Hematopoietic multipotent progenitor cell treated with erythropoietin and hydrocortisone succinate and interleukin-3 and kit ligand, for 15 days (in vitro differentiated cells): ENCODE measurements around the gene SPPL2A.

Experiments
- DNase-seq: peaks from one replicate; pipeline ENCODE4 v3.0.0-alpha.2; 2015; ENCODE audit warnings: low spot score

The SPPL2A gene

DNA sequence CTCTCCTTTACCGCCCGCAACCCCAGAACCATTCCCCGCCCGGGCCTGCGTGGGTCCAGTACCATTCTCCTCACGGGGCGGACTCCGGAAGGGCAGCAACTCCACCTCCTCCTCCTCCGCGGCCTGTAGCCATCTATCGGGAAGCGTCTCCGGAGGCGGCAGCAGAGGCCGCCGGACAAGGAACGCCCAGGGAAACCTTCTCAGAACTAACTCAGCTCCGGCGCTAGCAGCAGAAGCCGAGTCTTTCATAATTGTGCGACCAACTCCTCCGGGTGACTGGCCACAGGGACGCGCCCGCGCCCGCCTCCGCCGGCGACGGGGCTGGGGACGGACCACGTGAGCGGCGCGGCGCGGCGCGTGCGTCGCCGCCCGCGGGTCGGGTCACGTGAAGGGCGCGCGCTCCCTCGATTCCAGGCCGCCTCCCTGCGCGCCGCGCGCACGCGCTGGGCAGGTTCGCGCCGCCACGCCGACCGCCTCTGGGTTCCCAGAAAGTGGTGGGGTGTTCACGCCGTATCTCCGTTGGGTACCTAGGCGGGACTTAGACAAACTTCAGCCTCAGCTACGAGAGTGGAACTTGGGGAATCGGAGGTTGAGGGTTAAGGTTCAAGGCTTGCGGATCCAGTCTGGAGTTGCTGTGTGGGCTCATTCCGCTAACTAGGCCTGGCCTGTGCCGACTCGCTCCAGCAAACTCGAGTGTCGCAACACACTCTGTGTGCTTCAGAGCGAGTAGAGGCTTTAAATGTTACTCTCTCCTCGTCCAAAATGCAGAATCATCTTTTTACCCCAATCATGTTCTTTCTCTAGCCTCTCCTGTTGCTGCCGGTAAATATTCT is 78.8 kb downstream of the SPPL2A start, which contains the start of gene TRPM7:
Gene TRPM7, minus strand, starts transcription at position 329 of the 833 bp plus-strand sequence. Its CDS starts 264 bp downstream, at position 65.
- peak; percentile 89 for DNase-seq

DNA sequence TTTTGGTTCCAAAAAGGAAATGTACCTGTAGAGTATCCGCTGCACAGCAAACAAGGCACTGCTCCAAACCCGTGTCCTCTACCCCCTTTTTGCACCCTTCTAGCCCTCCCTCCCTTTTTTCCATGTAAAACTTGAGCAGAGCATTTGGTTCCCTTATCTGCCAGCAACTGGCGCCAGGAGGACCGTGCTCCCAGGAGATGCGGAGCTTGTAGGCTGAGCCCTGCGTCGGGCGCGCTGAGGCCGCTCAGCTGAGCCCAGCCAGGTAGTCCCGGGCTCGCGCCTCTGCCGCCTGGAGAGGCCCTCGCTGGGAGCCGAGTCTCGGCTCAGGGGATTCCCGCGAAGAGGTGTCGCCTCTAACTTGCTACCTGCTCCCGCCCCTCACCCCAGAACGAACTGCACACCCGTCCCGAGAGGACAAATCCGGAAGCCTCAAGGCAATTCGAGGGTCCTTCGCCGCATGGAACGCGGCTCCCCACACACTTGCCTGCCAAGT is 79.5 kb downstream of the SPPL2A start:
- DNase-seq: peak; percentile 59

DNA sequence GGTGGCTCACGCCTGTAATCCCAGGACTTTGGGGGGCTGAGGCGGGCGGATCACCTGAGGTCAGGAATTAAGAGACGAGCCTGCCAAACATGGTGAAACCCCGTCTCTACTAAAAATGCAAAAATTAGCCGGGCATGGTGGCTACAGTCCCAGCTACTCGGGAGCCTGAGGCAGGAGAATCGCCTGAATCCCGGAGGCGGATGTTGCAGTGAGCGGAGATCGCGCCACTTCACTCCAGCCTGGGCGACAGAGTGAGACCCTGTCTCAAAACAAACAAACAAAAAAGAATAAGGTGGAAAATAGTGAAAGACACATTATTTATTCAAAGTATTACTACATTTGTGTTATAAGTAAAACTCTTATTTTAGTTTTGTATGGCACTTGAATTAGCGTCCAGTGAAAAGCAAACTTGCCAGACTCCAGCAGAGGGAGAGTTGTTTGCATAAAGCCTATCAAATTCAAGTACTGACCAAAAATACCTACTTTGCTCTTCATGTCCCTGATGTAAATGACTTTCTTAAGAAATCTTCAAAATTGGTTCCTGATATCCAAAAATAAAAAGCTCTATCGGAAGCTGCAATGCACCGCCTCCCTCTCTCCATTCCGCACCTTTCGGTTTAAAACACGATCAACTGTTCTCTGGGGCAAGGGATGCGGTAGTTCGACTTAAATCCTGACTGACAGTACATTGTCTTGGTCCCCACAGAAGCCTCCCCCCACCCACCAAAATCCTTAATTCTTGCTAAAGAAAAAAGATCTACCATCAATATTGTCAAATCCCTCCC is 80.1 kb downstream of the SPPL2A start:
- no peak for DNase-seq

DNA sequence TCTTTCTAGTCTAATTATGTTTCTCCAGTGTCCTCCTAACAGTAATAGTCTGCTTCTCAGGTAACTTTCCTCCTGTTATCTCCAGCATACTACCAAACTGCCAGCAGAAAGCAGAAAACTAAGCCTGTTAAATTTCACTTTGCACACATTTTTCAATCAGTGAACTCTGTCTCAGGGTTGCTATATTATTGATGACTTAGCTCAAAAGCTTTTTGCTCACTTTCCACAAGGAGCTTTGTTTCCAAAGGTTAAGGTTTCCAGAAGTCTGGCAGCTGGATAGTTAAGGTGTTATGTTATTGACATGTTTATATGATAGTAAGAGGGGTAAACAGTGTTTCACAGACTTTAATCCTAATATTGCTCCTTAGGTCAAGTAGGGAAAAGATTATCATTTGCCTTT is 84.0 kb downstream of the SPPL2A start:
- DNase-seq: no peak

DNA sequence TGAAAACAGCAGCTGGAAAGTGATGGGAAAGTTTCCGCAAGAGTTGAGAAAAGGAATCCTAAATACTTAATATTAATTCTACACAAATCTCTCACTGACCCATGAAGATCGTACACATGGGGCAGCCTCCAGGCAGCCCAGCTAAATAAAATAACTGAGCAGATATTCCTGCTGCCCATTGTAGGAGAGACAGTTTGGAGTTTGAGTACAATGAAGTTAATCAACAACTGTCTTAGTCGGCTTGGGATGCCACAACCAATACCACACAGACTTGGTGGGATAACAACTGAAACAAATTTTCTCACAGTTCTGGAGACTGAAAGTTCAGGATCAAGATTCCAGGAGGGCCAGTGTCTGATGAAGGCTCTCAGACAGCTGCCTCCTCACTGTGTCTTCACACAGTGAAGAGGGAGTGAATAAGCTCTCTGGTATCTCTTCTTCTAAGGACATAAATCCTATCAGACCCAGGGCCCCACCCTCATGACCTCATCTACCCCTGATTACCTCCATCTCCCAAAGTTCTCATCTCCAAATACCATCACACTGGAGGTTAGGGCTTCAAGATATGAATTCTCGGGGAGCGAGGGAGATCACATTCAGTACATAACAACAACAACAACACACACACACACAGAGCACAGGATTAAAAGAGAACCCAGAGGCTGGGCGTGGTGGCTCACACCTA is 88.6 kb downstream of the SPPL2A start:
- no peak for DNase-seq

DNA sequence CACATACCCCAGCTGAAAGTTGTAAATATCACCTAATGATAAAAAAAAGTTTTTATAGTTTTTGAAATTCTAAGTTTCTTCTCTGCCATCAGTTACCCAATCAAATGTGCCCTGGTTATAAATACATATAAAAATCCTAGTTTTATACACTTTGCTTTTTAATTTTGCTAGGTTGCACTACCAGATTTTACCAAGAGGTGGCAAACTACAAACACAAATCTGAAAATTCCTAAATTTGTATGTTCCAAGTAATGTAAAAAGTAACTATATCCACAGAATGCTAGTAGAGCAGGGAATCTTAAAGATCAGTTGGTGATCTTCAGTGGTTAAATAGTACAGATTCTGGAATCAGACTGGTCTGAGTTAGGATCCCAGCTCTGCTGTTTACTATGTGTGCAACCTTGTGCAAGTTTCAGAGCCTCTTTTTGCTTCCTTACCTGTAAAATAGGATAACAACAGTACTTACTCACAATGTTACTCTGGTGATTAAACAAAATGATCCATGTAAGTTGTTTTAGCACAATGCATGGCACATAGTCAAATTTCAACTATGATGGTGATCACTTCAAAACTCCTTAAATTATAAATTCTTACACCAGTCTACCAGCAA is 89.9 kb downstream of the SPPL2A start:
- DNase-seq: peak; percentile 63

DNA sequence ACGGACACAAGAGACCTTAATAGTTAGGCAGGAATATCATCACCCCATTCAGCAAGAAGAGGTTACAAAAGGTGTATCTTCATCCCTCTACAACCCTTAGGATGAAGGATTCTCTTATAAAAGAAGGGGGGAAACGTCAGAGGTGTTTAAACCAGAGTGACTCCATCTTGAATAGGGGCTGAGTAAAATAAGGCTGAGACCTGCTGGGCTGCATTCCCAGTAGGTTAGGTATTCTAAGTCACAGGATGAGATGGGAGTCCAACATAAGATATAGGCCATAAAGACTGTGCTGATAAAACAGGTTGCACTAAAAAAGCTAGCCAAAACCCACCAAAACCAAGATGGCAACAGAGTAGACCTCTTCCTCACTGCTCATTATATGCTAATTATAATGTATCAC is 95.4 kb downstream of the SPPL2A start:
- no peak for DNase-seq

DNA sequence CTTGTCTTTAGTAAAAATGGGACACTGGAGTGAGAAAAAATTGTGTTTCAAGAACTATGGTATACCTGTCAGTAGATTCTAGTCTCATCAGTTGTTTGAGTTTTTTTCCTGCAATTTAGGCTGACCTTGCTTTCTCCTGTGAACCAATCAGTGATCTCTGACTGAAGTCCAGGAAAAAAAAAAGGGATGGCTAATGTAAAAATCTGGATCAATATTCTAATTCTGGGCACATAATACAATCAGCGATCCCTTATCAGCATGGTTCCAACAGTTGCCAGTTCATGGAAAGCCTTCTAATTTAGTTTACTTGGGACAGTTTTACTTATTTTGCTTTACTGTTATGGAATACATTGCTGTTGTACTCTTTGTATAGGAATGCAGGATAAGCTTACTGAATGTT is 95.9 kb downstream of the SPPL2A start:
- DNase-seq: no peak

DNA sequence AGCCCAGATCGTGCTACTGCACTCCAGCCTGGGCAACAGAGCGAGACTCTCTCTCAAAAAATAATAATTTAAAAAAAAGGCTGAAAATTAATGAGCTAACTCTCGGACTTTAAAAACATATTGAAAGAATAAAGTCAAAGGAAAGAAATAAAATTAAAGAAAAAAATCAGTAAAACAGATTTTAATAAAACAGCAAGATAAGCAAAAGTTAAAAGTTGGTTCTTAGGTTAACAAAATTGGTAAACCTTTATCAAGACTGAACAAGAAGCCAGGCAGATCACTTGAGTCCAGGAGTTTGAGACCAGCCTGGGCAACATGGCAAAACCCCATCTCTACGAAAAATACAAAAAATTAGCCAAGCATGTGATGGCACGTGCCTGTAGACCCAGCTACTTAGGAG is 99.6 kb downstream of the SPPL2A start:
- DNase-seq: no peak

DNA sequence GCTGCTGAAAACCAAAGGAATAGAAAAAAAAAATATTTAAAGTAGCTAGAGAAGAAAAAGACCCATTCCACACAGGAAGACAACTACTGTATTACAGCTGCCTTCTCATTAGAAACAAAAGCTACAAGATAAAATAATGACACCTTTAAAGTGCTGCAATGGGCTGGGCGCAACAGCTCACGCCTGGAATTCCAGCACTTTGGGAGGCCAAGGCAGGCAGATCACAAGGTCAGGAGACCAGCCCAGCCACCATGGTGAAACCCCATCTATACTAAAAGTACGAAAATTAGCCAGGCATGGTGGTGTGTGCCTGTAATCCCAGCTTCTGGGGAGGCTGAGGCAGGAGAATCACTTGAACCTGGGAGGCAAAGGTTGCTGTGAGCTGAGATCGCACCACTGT is 110.0 kb downstream of the SPPL2A start:
- DNase-seq: no peak

DNA sequence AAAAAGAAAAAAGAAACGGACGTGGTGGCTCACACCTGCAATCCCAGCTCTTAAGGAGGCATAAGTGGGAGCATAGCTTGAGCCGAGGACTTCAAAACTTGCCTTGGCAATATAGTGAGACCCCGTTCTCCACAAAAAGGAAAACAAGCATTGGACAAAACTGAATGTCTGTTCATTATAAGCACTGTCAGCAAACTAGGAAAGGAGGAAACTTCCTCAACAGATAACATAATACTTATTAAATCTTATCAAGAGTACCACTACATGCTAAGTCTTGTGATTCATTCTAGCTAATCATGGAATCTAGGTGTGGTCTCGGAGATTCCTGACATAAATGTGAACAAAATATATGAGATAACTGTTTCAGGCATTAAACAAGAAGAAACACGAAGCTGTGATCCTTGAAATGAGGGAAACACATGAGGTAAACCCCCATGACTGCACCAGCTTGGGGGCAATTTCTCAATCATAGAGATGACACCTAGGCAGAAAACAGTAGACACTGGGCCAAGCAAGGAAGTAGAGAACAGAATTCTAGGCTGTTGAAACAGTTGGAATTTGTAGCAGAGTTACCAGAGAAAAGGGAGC is 112.3 kb downstream of the SPPL2A start:
- no peak for DNase-seq

DNA sequence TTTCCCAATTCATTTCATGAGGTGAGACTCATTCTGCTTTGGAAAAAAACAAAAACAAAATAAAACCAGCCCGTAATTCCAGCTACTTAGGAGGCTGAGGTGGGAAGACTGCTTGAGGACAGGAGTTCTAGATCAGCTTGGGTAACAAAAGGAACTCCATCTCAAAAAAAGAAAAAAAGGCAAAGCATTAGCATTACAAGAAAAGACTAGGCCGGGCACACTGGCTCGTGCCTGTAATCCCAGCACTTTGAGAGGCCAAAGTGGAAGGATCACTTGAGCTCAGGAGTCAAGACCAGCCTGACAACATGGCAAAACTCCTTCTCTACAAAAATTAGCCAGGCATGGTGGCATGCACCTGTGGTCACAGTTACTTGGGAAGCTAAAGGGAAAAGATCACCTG is 112.8 kb downstream of the SPPL2A start:
- DNase-seq: no peak
